Activated B cell treated with CpG ODN at 0.5 μM for 24 hours (primary cell): Measurements from ENCODE around the gene CD8B2. TPM values are rescaled to one million over a fixed set of nuclear protein-coding genes. Genes with fewer than 3 reads are reported as not detected.
"Not testable (repeated sequence)": the region's sequence is repeated elsewhere in the genome, so short reads cannot be mapped to it uniquely, and the experiment has no call there.

ENCODE experiments used
- ATAC-seq: fragments of 200-7000 bp; cut with Tn5 transposase; one replicate; pipeline ENCODE4 v1.10.0; 2021; ENCODE audit warnings: low read depth, mild to moderate bottlenecking, moderate library complexity
- CTCF ChIA-PET: fragments of 350-600 bp; sonication (Branson Sonifier 250); formaldehyde crosslinking; loops from one replicate; lab custom pipeline; 2021; ENCODE audit warnings: antibody characterized with exemption; lab: Charles Lee
- POLR2A ChIA-PET: fragments of 350-600 bp; sonication (Branson Sonifier 250); formaldehyde crosslinking; loops from one replicate; lab custom pipeline; 2021; ENCODE audit warnings: antibody characterized with exemption; lab: Charles Lee
- DNase-seq: peaks from one replicate; pipeline ENCODE4 v3.0.0; 2022
- H3K27ac Mint-ChIP-seq: one replicate; pipeline ENCODE4 v1.8.0; 2020; ENCODE audit warnings: mixed read lengths
- H3K27me3 Mint-ChIP-seq: one replicate; pipeline ENCODE4 v1.8.0; 2021; ENCODE audit warnings: mixed read lengths
- H3K36me3 Mint-ChIP-seq: one replicate; pipeline ENCODE4 v1.8.0; 2021; ENCODE audit warnings: low read depth, mixed read lengths
- H3K4me1 Mint-ChIP-seq: one replicate; pipeline ENCODE4 v1.8.0; 2021; ENCODE audit warnings: mixed read lengths
- H3K4me3 Mint-ChIP-seq: one replicate; pipeline ENCODE4 v1.8.0; 2020; ENCODE audit warnings: mild to moderate bottlenecking, mixed read lengths
- H3K9me3 Mint-ChIP-seq: one replicate; pipeline ENCODE4 v1.8.0; 2020; ENCODE audit warnings: mixed read lengths
- intact Hi-C: fragments of 100-400 bp; cut with micrococcal nuclease; formaldehyde crosslinking; loops from one replicate; pipeline ENCODE4 v1.15.1; 2024
- total RNA-seq: library from RNA; stranded (reverse); gene quantifications from 2 replicates; pipeline ENCODE4 v1.2.3, GENCODE V29; 2022
- TF ChIP-seq, protein P1 (sequence below): fragments of 200-600 bp; IDR thresholded peaks from one replicate; pipeline ENCODE4 v1.8.0; 2022; ENCODE audit warnings: antibody characterized with exemption, mild to moderate bottlenecking

CD8B2 gene
- total RNA-seq, 1 donor from 2014 or later = not detected

DNA sequence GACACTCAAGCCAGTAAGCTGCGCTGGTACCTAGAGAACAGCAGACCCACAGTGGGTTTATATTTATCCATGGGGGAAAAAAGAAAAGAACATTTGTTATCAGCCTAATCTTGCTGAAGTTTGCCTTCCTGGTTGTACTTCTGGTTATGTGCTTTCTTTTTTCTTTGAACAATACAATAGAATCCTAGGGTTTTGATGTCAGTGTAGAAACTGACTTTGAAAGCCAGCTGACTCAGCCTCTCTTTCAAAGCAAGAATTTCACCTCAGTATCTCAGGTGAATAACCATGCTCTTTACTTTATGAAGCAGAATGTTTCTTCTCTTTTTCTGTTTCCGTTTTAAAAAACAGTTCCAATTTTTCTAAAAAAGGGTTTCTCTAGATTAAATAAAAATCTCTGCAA is 78.4 kb downstream of the CD8B2 start:
- no peaks in the 10 kb centered on the region for H3K9me3 Mint-ChIP-seq
- ATAC-seq = no peak
- no peak for DNase-seq
- TF ChIP-seq, protein P1, sequence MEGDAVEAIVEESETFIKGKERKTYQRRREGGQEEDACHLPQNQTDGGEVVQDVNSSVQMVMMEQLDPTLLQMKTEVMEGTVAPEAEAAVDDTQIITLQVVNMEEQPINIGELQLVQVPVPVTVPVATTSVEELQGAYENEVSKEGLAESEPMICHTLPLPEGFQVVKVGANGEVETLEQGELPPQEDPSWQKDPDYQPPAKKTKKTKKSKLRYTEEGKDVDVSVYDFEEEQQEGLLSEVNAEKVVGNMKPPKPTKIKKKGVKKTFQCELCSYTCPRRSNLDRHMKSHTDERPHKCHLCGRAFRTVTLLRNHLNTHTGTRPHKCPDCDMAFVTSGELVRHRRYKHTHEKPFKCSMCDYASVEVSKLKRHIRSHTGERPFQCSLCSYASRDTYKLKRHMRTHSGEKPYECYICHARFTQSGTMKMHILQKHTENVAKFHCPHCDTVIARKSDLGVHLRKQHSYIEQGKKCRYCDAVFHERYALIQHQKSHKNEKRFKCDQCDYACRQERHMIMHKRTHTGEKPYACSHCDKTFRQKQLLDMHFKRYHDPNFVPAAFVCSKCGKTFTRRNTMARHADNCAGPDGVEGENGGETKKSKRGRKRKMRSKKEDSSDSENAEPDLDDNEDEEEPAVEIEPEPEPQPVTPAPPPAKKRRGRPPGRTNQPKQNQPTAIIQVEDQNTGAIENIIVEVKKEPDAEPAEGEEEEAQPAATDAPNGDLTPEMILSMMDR = no peak
- H3K27me3 Mint-ChIP-seq = peaks cover 6% of the 10 kb centered on the region
- no peak overlapping the region for H3K27ac Mint-ChIP-seq
- intact Hi-C loops = no loop called here
- H3K4me1 Mint-ChIP-seq = no peaks in the 10 kb centered on the region
- ChIA-PET POLR2A (no interaction called here), CTCF (no interaction called here)
- no peak overlapping the region for H3K4me3 Mint-ChIP-seq
- no peaks in the 10 kb centered on the region for H3K36me3 Mint-ChIP-seq

DNA sequence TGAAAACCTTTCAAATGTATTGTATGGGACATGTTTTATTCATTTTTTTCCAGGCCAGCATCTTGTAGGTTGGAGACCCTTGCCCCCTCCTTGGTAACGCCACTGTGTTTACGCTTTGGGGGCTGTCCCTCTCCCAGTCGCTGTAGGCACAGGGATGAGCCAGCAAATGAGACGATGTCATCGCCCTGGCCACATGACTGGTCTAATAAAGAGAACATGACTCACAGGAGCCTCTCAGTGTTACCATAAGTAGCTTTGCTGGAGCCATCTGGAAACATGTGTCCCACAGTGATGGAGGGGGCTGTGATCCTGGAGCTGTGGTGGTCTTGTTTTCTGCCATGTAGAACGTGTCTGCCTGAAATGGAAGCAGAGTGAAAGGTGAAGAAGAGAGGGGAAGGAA is 78.9 kb downstream of the CD8B2 start:
- DNase-seq (no peak), ATAC-seq (no peak)
- Mint-ChIP-seq H3K9me3 (no peaks in the 10 kb centered on the region), H3K4me1 (no peaks in the 10 kb centered on the region), H3K4me3 (no peak overlapping the region), H3K27ac (no peak overlapping the region), H3K27me3 (peaks cover 6% of the 10 kb centered on the region), H3K36me3 (no peaks in the 10 kb centered on the region)
- intact Hi-C loops = no loop called here
- ChIA-PET POLR2A (no interaction called here), CTCF (no interaction called here)
- TF ChIP-seq, protein P1 = no peak

DNA sequence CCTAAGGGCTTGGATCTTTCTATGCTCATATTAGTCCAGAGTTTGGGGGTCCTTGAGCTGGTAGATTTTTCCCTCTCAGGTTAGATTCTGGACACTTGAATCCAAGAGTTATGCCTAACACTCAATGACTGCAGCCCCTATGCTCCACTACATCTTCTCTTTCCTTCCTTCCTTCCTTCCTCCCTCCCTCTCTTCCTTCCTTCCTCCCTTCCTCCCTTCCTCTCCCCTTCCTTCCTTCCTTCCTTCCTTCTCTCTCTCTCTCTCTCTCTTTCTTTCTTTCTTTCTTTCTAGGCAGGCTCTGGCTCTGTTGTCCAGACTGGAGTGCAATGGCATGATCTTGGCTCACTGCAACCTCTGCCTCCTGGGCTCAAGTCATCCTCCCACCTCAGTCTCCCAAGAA is 79.3 kb downstream of the CD8B2 start:
- H3K27me3 Mint-ChIP-seq, DNase-seq, H3K27ac Mint-ChIP-seq, H3K36me3 Mint-ChIP-seq, POLR2A ChIA-PET, H3K9me3 Mint-ChIP-seq, H3K4me3 Mint-ChIP-seq, ATAC-seq, CTCF ChIA-PET, intact Hi-C loops, H3K4me1 Mint-ChIP-seq: not testable (repeated sequence)

DNA sequence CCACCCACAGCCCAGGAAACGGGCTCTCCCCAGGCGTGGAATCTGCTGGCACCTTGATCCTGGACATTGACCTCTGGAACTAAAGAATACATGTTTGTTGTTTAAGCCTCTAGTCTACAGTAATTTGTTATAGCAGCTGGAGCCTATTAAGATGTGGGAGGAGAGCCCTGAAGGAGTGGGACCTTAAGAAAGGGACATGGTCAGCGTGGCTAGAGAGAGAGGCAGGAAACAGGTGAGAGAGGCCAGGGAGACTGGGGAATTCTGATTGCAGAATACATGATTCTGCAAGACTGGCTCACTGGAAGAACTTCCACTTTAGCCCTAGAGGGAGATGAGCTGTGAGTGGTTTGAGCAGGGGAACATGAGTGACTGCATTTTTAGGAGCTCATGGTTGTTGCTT is 83.2 kb downstream of the CD8B2 start:
- Mint-ChIP-seq H3K4me1 (no peaks in the 10 kb centered on the region), H3K27me3 (peaks cover 6% of the 10 kb centered on the region), H3K27ac (no peak overlapping the region), H3K36me3 (no peaks in the 10 kb centered on the region), H3K9me3 (no peaks in the 10 kb centered on the region), H3K4me3 (no peak overlapping the region)
- TF ChIP-seq, protein P1 = no peak
- ATAC-seq = no peak
- intact Hi-C loops = no loop called here
- DNase-seq = no peak
- ChIA-PET POLR2A (no interaction called here), CTCF (interaction anchor here (1.3 kb wide), 1 partner anchor 12 kb away, joined by 3 read pairs; no protein-coding TSS in a partner anchor)

Other genes with a start within 250 kb of the CD8B2 start
- 0.27 and 0.35 TPM in 2 replicates for gene RGPD3, start 19.0 kb upstream of the CD8B2 start, total RNA-seq